K562 (cell line): ENCODE results near the gene TTC39A. TPM values are rescaled to one million over a fixed set of nuclear protein-coding genes. Genes with fewer than 3 reads are reported as not detected.

Experiments
- ATAC-seq: fragments of 200-7000 bp; cut with Tn5 transposase; 3 replicates; pipeline ENCODE4 v1.9.1; 2020; ENCODE audit warnings: moderate library complexity
- BruUV-seq: library from RNA; stranded (reverse); fragments of 400-500 nt; replicated peaks from 2 replicates; lab custom pipeline; 2021; lab: Mats Ljungman, UMichigan
- CTCF ChIA-PET: fragments of 300-600 bp; formaldehyde crosslinking; extraction: SDS; loops from one replicate; lab custom pipeline; 2021; ENCODE audit warnings: low intra/inter-chr PET ratio; lab: Yijun Ruan, JAX
- POLR2A ChIA-PET: fragments of 300-600, 350-650 bp; sonication (Branson Sonifier 250); formaldehyde crosslinking; extraction: SDS; loops from one replicate; lab custom pipeline; 2021; ENCODE audit warnings: antibody characterized with exemption, inconsistent platforms; lab: Yijun Ruan, JAX
- DNase-seq, 4 experiments: peaks; one replicate each; pipeline versions ENCODE4 v3.0.0 to v3.0.0-alpha.2; 2011 to 2018; ENCODE audit warnings: low spot score in 3 of 4, mixed read lengths in 3 of 4; ENCODE audit errors: extremely low read depth in 1 of 4
- FAIRE-seq: peaks from 2 replicates; lab custom pipeline; 2011; peaks lifted over from hg19 to GRCh38; lab: Jason Lieb, UNC
- H2AFZ ChIP-seq: 2 replicates; pipeline ENCODE4 v1.6.0; 2011; ENCODE audit warnings: low read depth, low read length, control low read depth, inconsistent platforms
- H3K27ac ChIP-seq: fragments of 200-600 bp; 3 replicates; pipeline ENCODE4 v1.8.0; 2011; ENCODE audit warnings: low read depth, mild to moderate bottlenecking, control low read depth, inconsistent platforms, low read length, moderate library complexity, mixed read lengths; ENCODE audit errors: extremely low read depth
- H3K27me3 ChIP-seq, 2 experiments: fragments of 300-600 bp in 1 of 2; 2 replicates in 1 of 2; 3 replicates in 1 of 2; pipeline versions ENCODE4 v1.6.0 to v1.8.0; 2011; ENCODE audit warnings: inconsistent platforms in 2 of 2, low read length in 2 of 2, mild to moderate bottlenecking in 1 of 2, mixed read lengths in 1 of 2, moderate library complexity in 1 of 2; ENCODE audit not compliant: control insufficient read depth in 2 of 2, insufficient read depth in 2 of 2
- H3K36me3 ChIP-seq: fragments of 300-600 bp; 3 replicates; pipeline ENCODE4 v1.8.0; 2011; ENCODE audit warnings: mild to moderate bottlenecking, low read length, inconsistent platforms; ENCODE audit not compliant: control insufficient read depth, insufficient read depth
- H3K4me1 ChIP-seq, 2 experiments: fragments of 200-600 bp in 1 of 2; replicated peaks in 1 of 2; 2 replicates in 1 of 2; 3 replicates in 1 of 2; pipeline versions ENCODE4 v1.5.1 to v1.8.0; 2011; ENCODE audit warnings: inconsistent platforms in 2 of 2, low read length in 2 of 2, mild to moderate bottlenecking in 1 of 2, mixed read lengths in 1 of 2, moderate library complexity in 1 of 2; ENCODE audit not compliant: control insufficient read depth in 2 of 2, insufficient read depth in 2 of 2
- H3K4me2 ChIP-seq: 2 replicates; pipeline ENCODE4 v1.6.1; 2011; ENCODE audit warnings: low read length, control low read depth, inconsistent platforms, mixed read lengths; ENCODE audit not compliant: insufficient read depth
- H3K4me3 ChIP-seq: fragments of 200-600 bp; sonication (generic), shearing (Covaris generic); 2 replicates; pipeline ENCODE4 v1.5.1; 2016; ENCODE audit warnings: control low read depth, inconsistent platforms
- H3K79me2 ChIP-seq: fragments of 200-600 bp; 3 replicates; pipeline ENCODE4 v1.8.0; 2011; ENCODE audit warnings: low read length, inconsistent platforms; ENCODE audit not compliant: control insufficient read depth, insufficient read depth
- H3K9ac ChIP-seq, 2 experiments: 2 replicates each; pipeline versions ENCODE4 v1.6.0 to v1.6.1; 2011; ENCODE audit warnings: low read depth in 2 of 2, low read length in 2 of 2, control low read depth in 1 of 2, inconsistent platforms in 1 of 2, mild to moderate bottlenecking in 1 of 2, mixed read lengths in 1 of 2; ENCODE audit not compliant: insufficient read depth in 1 of 2
- H3K9me1 ChIP-seq: one replicate; pipeline ENCODE4 v1.6.0; 2011; ENCODE audit warnings: inconsistent platforms, mild to moderate bottlenecking, low read length, moderate library complexity; ENCODE audit not compliant: control insufficient read depth, insufficient read depth
- H3K9me3 ChIP-seq: replicated peaks from 2 replicates; pipeline ENCODE4 v1.5.1; 2011; ENCODE audit warnings: low read depth, low read length, inconsistent platforms; ENCODE audit not compliant: control insufficient read depth, insufficient read depth
- H4K20me1 ChIP-seq: replicated peaks from 2 replicates; pipeline ENCODE4 v1.6.1; 2011; ENCODE audit warnings: low read length, inconsistent platforms, mixed read lengths; ENCODE audit not compliant: control insufficient read depth, insufficient read depth
- ARID1B ChIP-seq: fragments of 450-650 bp; IDR thresholded peaks from 2 replicates; pipeline ENCODE4 v1.6.1; 2016; ENCODE audit warnings: antibody characterized with exemption, mild to moderate bottlenecking, inconsistent platforms
- ATF1 ChIP-seq, 2 experiments: fragments of 450-650 bp in 1 of 2; IDR thresholded peaks; 2 replicates each; pipeline ENCODE4 v1.6.1; 2016; ENCODE audit warnings: missing compliant biosample characterization in 1 of 2, missing genetic modification characterization in 1 of 2
- C11orf30 ChIP-seq: fragments of 450-650 bp; IDR thresholded peaks from 2 replicates; pipeline ENCODE4 v1.6.1; 2016; ENCODE audit warnings: low read depth, mild to moderate bottlenecking
- FOXK2 ChIP-seq, 2 experiments: fragments of 450-650 bp; IDR thresholded peaks in 1 of 2; conservative IDR thresholded peaks in 1 of 2; 2 replicates each; pipeline ENCODE4 v1.6.1; 2016; ENCODE audit warnings: low read depth in 2 of 2, mild to moderate bottlenecking in 1 of 2
- KHSRP ChIP-seq: fragments of 450-650 bp; IDR thresholded peaks from 2 replicates; pipeline ENCODE4 v1.6.1; 2017
- MAFG ChIP-seq: fragments of 450-650 bp; conservative IDR thresholded peaks from 2 replicates; pipeline ENCODE4 v1.6.1; 2016; ENCODE audit warnings: missing genetic modification characterization, missing compliant biosample characterization
- MAFK ChIP-seq: IDR thresholded peaks from 2 replicates; pipeline ENCODE4 v1.6.1; 2011; ENCODE audit warnings: low read length, improper control_type of control experiment
- MECOM ChIP-seq: fragments of 250-450 bp; sonication (Bioruptor Pico); IDR thresholded peaks from 2 replicates; pipeline ENCODE4 v1.8.0; 2022; ENCODE audit warnings: inconsistent platforms
- NFE2 ChIP-seq: IDR thresholded peaks from 2 replicates; pipeline ENCODE4 v1.6.1; 2014; ENCODE audit warnings: antibody characterized with exemption, low read depth
- NFE2L1 ChIP-seq: fragments of 450-650 bp; IDR thresholded peaks from 2 replicates; pipeline ENCODE4 v1.6.1; 2016; ENCODE audit warnings: missing genetic modification characterization, low read depth, mild to moderate bottlenecking, missing compliant biosample characterization, moderate library complexity, borderline replicate concordance
- RFX1 ChIP-seq: fragments of 450-650 bp; IDR thresholded peaks from 2 replicates; pipeline ENCODE4 v1.6.1; 2016; ENCODE audit warnings: mild to moderate bottlenecking, moderate library complexity
- ZNF316 ChIP-seq: fragments of 450-650 bp; IDR thresholded peaks from 2 replicates; pipeline ENCODE4 v1.6.1; 2016
- WGBS: fragments of 100-300 bp; shearing (Covaris generic); methylation state at CpG from one replicate; pipeline ENCODE4 v1.1.6; 2016; ENCODE audit warnings: low coverage, mixed read lengths; ENCODE audit not compliant: insufficient coverage; ENCODE audit errors: missing lambda C conversion rate; 5-methylcytosine and 5-hydroxymethylcytosine counted together
- in situ Hi-C: fragments of 300-500 bp; cut with MboI; formaldehyde crosslinking; loops from 4 replicates; pipeline ENCODE4 v1.15.0; 2018; ENCODE audit warnings: inconsistent platforms, mixed read lengths
- intact Hi-C: fragments of 100-400 bp; cut with micrococcal nuclease; formaldehyde crosslinking; loops from 2 replicates; pipeline ENCODE4 v1.14.2; 2022
- polyA plus RNA-seq, 8 experiments: library from polyadenylated mRNA; depleted of rRNA in 4 of 8; stranded (reverse) in 5 of 8; unstranded in 3 of 8; fragments of >200 nt; fragmentation: Nextera tagmentation in 2 of 8; fragmentation: Illumina TruSeq in 1 of 8; extraction: Ambion mirVana in 2 of 8; extraction: Trizol in 1 of 8; gene quantifications; 2 replicates each; pipeline versions ENCODE4 v1.2.1 to v1.2.3, GENCODE V29; 2011 to 2014; ENCODE audit warnings: inconsistent platforms in 1 of 8, missing spikeins in 1 of 8
- total RNA-seq, 7 experiments: library from RNA; depleted of rRNA in 6 of 7; stranded (reverse); fragments of >200 nt in 6 of 7; fragmentation: Illumina TruSeq in 2 of 7; extraction: Trizol in 2 of 7; gene quantifications; 2 replicates each; pipeline versions ENCODE4 v1.2.1 to v1.2.3, GENCODE V29; 2011 to 2021; ENCODE audit warnings: low replicate concordance in 1 of 7
- TF ChIP-seq, protein P1 (sequence below): fragments of 250-450 bp; sonication (Bioruptor Pico); IDR thresholded peaks from 2 replicates; pipeline ENCODE4 v1.5.0; 2021

TTC39A gene
- total and polyA plus RNA-seq, 9 of the 15 experiments (the other 6 are each of a cell fraction or from before 2014, with no cell fraction given): 0.18 to 0.82 (median 0.35) TPM

DNA sequence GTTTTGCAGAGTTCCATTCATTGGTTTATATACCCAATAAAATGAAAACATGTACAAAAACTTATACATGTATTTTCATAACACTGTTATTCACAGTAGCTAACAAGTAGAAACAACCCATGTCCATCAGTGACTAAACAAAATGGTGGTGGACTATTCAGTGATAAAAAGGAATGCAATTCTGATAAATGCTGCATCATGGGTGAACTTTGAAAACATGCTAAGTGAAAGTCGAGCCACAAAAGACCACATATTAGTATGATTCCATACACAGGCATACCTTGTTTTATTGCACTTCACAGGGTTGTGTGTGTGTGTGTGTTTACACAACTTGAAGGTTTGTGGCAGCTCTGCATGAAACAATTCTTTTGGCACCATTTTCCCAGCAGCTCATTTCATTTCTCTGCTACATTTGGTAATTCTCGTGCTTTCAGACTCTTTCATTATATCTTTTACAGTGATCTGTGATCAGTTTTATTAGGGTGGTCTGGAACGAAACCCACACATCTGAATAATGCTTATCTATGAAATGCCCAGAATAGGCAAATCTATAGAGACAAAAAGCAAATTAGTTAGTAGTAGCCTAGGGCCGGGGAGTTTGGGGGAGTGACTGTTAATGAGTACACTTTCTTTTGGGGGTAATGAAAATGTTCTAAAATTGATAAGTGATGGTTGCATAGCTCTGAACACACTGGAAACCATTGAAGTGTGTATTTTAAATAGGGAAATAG is 67.0 kb downstream of the TTC39A start:
- Histone ChIP-seq H3K27me3 (no peaks in the 10 kb centered on the region), H3K27ac (no peak overlapping the region), H2AFZ (no peak overlapping the region), H3K4me2 (no peak overlapping the region; the same call in 1 of the 2 replicates), H3K4me3 (no peak overlapping the region), H3K9ac (no peak overlapping the region), H3K9me1 (no peaks in the 10 kb centered on the region), H3K4me1 (peaks cover 7 to 21% of the 10 kb centered on the region in 2 experiments; a peak in 4 of 5 replicates), H3K9me3 (no peaks in the 10 kb centered on the region), H3K36me3 (no peaks in the 10 kb centered on the region; the same call in 2 of the 3 replicates), H3K79me2 (peaks cover 73% of the 10 kb centered on the region), H4K20me1 (peaks cover 33% of the 10 kb centered on the region)
- BruUV-seq: no TSS peak
- in situ Hi-C loops (no loop called here), intact Hi-C loops (no loop called here)
- FAIRE-seq (no peak), ATAC-seq (no peak), DNase-seq (no peak)
- POLR2A ChIA-PET: interaction anchor here (0.8 to 1.5 kb wide), 5 partner anchors 9 to 27 kb away, joined by 3 to 8 read pairs (median 3); partner anchors contain the start of gene RNF11
- TF ChIP-seq NFE2L1 (tag) (peak; percentile 34; the same call in 1 of the 2 replicates), FOXK2 (conservative IDR thresholded peaks at IDR 0.05 in 1 of 2, IDR thresholded peaks at IDR 0.05 in 1 of 2; ENCODE audit: low read depth in 2 of 2) (0 out of 4 replicates have a peak, but pooled peaks of 1 of the 2 experiments have one; percentile 26), MAFG (tag) (peak; percentile 81), ARID1B (no peak), ZNF316 (peak; percentile 72), NFE2 (peak; percentile 77), ATF1 (CRISPR knock-in tag; IDR thresholded peaks at IDR 0.05) (no peak), ATF1 (tag; IDR thresholded peaks at IDR 0.05) (no peak), MAFK (peak; percentile 20; the same call in 1 of the 2 replicates), MECOM (0 out of 2 replicates have a peak, but pooled peaks have one; percentile 30), RFX1 (no peak), KHSRP (no peak), C11orf30 (peak; percentile 69)
- TF ChIP-seq, protein P1, sequence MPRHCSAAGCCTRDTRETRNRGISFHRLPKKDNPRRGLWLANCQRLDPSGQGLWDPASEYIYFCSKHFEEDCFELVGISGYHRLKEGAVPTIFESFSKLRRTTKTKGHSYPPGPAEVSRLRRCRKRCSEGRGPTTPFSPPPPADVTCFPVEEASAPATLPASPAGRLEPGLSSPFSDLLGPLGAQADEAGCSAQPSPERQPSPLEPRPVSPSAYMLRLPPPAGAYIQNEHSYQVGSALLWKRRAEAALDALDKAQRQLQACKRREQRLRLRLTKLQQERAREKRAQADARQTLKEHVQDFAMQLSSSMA (CRISPR knock-in tag): peak; percentile 58; the same call in 1 of the 2 replicates
- WGBS: 53% methylated on average over 4 of the region's 4 CpGs
- CTCF ChIA-PET: no interaction called here
